GM23248 (cell line): ENCODE results near the gene MYO10.

ENCODE experiments used
- EZH2 ChIP-seq: fragments of 200-600 bp; sonication (generic); IDR thresholded peaks from 2 replicates; pipeline ENCODE4 v1.6.1; 2018; ENCODE audit warnings: antibody characterized with exemption, mild to moderate bottlenecking; ENCODE audit not compliant: insufficient read depth, poor library complexity, severe bottlenecking
- EZH2phosphoT487 ChIP-seq: fragments of 200-600 bp; sonication (generic); IDR thresholded peaks from 2 replicates; pipeline ENCODE4 v1.6.1; 2018; ENCODE audit warnings: antibody characterized with exemption, moderate library complexity, mild to moderate bottlenecking, low read depth; ENCODE audit not compliant: insufficient read depth

DNA sequence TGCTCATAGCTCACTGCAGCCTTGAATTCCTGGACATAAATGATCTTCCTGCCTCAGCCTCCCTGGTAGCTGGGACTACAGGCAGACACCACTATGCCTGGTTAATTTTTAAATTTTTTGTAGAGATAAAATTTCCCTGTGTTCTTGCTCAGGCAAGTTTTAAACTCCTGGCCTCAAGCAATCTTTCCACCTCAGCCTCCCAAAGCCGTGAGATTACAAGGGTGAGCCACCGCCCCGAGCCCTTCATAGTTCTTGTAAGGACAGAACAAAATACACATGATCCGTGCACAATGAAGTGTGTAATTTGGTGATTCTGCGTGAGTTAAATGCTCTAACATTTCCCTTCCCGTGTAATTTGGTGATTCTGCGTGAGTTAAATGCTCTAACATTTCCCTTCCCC lies 27.7 kb upstream of the MYO10 start:
- no peak for TF ChIP-seq EZH2
- no peak for TF ChIP-seq EZH2phosphoT487
